IPS-18a (cell line): ENCODE results near the gene DENND5A.
"Not testable (repeated sequence)": the region's sequence is repeated elsewhere in the genome, so short reads cannot be mapped to it uniquely, and the experiment has no call there.

Source experiments
- H3K27ac ChIP-seq: one replicate; pipeline ENCODE4 v1.5.1; 2013; ENCODE audit warnings: low read length
- H3K27me3 ChIP-seq: one replicate; pipeline ENCODE4 v1.6.1; 2013; ENCODE audit warnings: mild to moderate bottlenecking, low read length; ENCODE audit not compliant: control insufficient read depth, insufficient read depth
- H3K36me3 ChIP-seq: one replicate; pipeline ENCODE4 v1.6.1; 2013; ENCODE audit warnings: low read depth, low read length; ENCODE audit not compliant: control insufficient read depth
- H3K4me1 ChIP-seq: one replicate; pipeline ENCODE4 v1.6.1; 2013; ENCODE audit warnings: low read depth, low read length; ENCODE audit not compliant: control insufficient read depth
- H3K4me3 ChIP-seq: one replicate; pipeline ENCODE4 v1.5.1; 2013; ENCODE audit warnings: low read length
- H3K9ac ChIP-seq: one replicate; pipeline ENCODE4 v1.6.1; 2013; ENCODE audit warnings: mild to moderate bottlenecking, low read length, moderate library complexity
- H3K9me3 ChIP-seq: one replicate; pipeline ENCODE4 v1.6.1; 2013; ENCODE audit warnings: low read depth, low read length; ENCODE audit not compliant: control insufficient read depth

DENND5A gene

GRCh38 chr11:9182180-9182871, 82.8 kb downstream of the DENND5A start:
- no peaks in the 10 kb centered on the region for H3K27me3 ChIP-seq
- no peaks in the 10 kb centered on the region for H3K9me3 ChIP-seq
- H3K36me3 ChIP-seq = peaks cover 50% of the 10 kb centered on the region
- no peak overlapping the region for H3K9ac ChIP-seq
- no peak overlapping the region for H3K4me3 ChIP-seq
- no peak overlapping the region for H3K27ac ChIP-seq
- no peaks in the 10 kb centered on the region for H3K4me1 ChIP-seq

- no peaks in the 10 kb centered on the region for H3K4me1 ChIP-seq
- no peak overlapping the region for H3K27ac ChIP-seq
- no peaks in the 10 kb centered on the region for H3K9me3 ChIP-seq
- H3K4me3 ChIP-seq = no peak overlapping the region
- H3K9ac ChIP-seq = no peak overlapping the region
- peaks cover 56% of the 10 kb centered on the region for H3K36me3 ChIP-seq
- H3K27me3 ChIP-seq = no peaks in the 10 kb centered on the region
These were observed 84.4 kb downstream of the DENND5A start for GRCh38 chr11:9180784-9181183.

- Histone ChIP-seq H3K9me3 (no peaks in the 10 kb centered on the region), H3K4me3 (no peak overlapping the region), H3K27ac (no peak overlapping the region), H3K27me3 (no peaks in the 10 kb centered on the region), H3K36me3 (peaks cover 51% of the 10 kb centered on the region), H3K9ac (no peak overlapping the region), H3K4me1 (no peaks in the 10 kb centered on the region)
These were observed 86.0 kb downstream of the DENND5A start for GRCh38 chr11:9179141-9179540.

- H3K27me3 ChIP-seq = no peaks in the 10 kb centered on the region
- no peak overlapping the region for H3K4me3 ChIP-seq
- H3K27ac ChIP-seq = no peak overlapping the region
- H3K4me1 ChIP-seq = no peaks in the 10 kb centered on the region
- peaks cover 51% of the 10 kb centered on the region for H3K36me3 ChIP-seq
- no peak overlapping the region for H3K9ac ChIP-seq
- H3K9me3 ChIP-seq = no peaks in the 10 kb centered on the region
These were observed 86.4 kb downstream of the DENND5A start for GRCh38 chr11:9178716-9179115.

- Histone ChIP-seq H3K4me3 (no peak overlapping the region), H3K9ac (no peak overlapping the region), H3K4me1 (no peaks in the 10 kb centered on the region), H3K36me3 (peaks cover 50% of the 10 kb centered on the region), H3K27me3 (no peaks in the 10 kb centered on the region), H3K9me3 (no peaks in the 10 kb centered on the region), H3K27ac (no peak overlapping the region)
These were observed 87.6 kb downstream of the DENND5A start for GRCh38 chr11:9177438-9178091.

GRCh38 chr11:9176550-9176949, 88.6 kb downstream of the DENND5A start:
- Histone ChIP-seq H3K36me3 (peaks cover 45% of the 10 kb centered on the region), H3K9me3 (no peaks in the 10 kb centered on the region), H3K4me3 (no peak overlapping the region), H3K27me3 (no peaks in the 10 kb centered on the region), H3K27ac (no peak overlapping the region), H3K9ac (no peak overlapping the region), H3K4me1 (no peaks in the 10 kb centered on the region)

GRCh38 chr11:9176136-9176535, 89.0 kb downstream of the DENND5A start:
- no peak overlapping the region for H3K4me3 ChIP-seq

GRCh38 chr11:9172389-9172788, 92.8 kb downstream of the DENND5A start:
- peaks cover 37% of the 10 kb centered on the region for H3K36me3 ChIP-seq
- no peak overlapping the region for H3K9ac ChIP-seq
- H3K4me3 ChIP-seq = no peak overlapping the region
- H3K4me1 ChIP-seq = no peaks in the 10 kb centered on the region
- H3K27ac ChIP-seq = no peak overlapping the region
- H3K9me3 ChIP-seq = no peaks in the 10 kb centered on the region
- H3K27me3 ChIP-seq = no peaks in the 10 kb centered on the region

More at GRCh38 chr11:9176136-9176535, 89.0 kb downstream of the DENND5A start:
- H3K9ac ChIP-seq = no peak overlapping the region
- peaks cover 45% of the 10 kb centered on the region for H3K36me3 ChIP-seq
- no peaks in the 10 kb centered on the region for H3K4me1 ChIP-seq
- no peaks in the 10 kb centered on the region for H3K9me3 ChIP-seq
- H3K27me3 ChIP-seq = no peaks in the 10 kb centered on the region
- no peak overlapping the region for H3K27ac ChIP-seq

- Histone ChIP-seq H3K9ac (no peak overlapping the region), H3K27ac (no peak overlapping the region), H3K36me3 (peaks cover 23% of the 10 kb centered on the region), H3K9me3 (no peaks in the 10 kb centered on the region), H3K4me3 (no peak overlapping the region), H3K4me1 (no peaks in the 10 kb centered on the region), H3K27me3 (no peaks in the 10 kb centered on the region)
These were observed 94.7 kb downstream of the DENND5A start for GRCh38 chr11:9170450-9170849.

GRCh38 chr11:9169595-9170295, 95.4 kb downstream of the DENND5A start:
- Histone ChIP-seq H3K9ac (no peak overlapping the region), H3K36me3 (peaks cover 25% of the 10 kb centered on the region), H3K4me1 (no peaks in the 10 kb centered on the region), H3K4me3 (no peak overlapping the region), H3K27me3 (no peaks in the 10 kb centered on the region), H3K9me3 (no peaks in the 10 kb centered on the region), H3K27ac (no peak overlapping the region)

- not testable (repeated sequence) for H3K9ac ChIP-seq
- peaks cover 29% of the 10 kb centered on the region for H3K36me3 ChIP-seq
These were observed 103.2 kb downstream of the DENND5A start for GRCh38 chr11:9161991-9162390.

More at GRCh38 chr11:9161991-9162390, 103.2 kb downstream of the DENND5A start:
- not testable (repeated sequence) for H3K4me1 ChIP-seq, H3K9me3 ChIP-seq, H3K4me3 ChIP-seq, H3K27ac ChIP-seq, H3K27me3 ChIP-seq
